ENCODE measurements around the gene LITAF. TPM values are rescaled to one million over a fixed set of nuclear protein-coding genes. Genes with fewer than 3 reads are reported as not detected.

LITAF gene
- total RNA-seq, 4 donors from 2014 or later = 59.7 to 93.5 (median 64.8) TPM

- no peak for TF ChIP-seq CTCF (IDR thresholded peaks at IDR 0.05; ENCODE audit: low read depth)
These were observed 34.9 kb downstream of the LITAF start for GRCh38 chr16:11551842-11552241.

- TF ChIP-seq CTCF (IDR thresholded peaks at IDR 0.05; ENCODE audit: low read depth) = no peak
These were observed 35.8 kb downstream of the LITAF start for GRCh38 chr16:11550791-11551498.

GRCh38 chr16:11547118-11547916 is 39.4 kb downstream of the LITAF start:
- no peak for TF ChIP-seq CTCF (IDR thresholded peaks at IDR 0.05; ENCODE audit: low read depth)

GRCh38 chr16:11546608-11547061 is 40.1 kb downstream of the LITAF start:
- no peak for TF ChIP-seq CTCF (IDR thresholded peaks at IDR 0.05; ENCODE audit: low read depth)

- TF ChIP-seq CTCF (IDR thresholded peaks at IDR 0.05; ENCODE audit: low read depth) = no peak
These were observed 42.9 kb downstream of the LITAF start for GRCh38 chr16:11543661-11544393.

GRCh38 chr16:11542069-11542744 is 44.5 kb downstream of the LITAF start:
- no peak for TF ChIP-seq CTCF (IDR thresholded peaks at IDR 0.05; ENCODE audit: low read depth)

All from subcutaneous adipose tissue (tissue), 4 donors.